Left colon (tissue), 2 donors: ENCODE data around the gene ADGRD1. TPM values are rescaled to one million over a fixed set of nuclear protein-coding genes. Genes with fewer than 3 reads are reported as not detected.
A peak's percentile ranks its signal among the peaks of the same experiment; 100 is the strongest.

Experiments used
- ATAC-seq: fragments of 200-7000 bp; cut with Tn5 transposase; one replicate; pipeline ENCODE4 v1.9.1; 2020; ENCODE audit warnings: mild to moderate bottlenecking, moderate library complexity
- DNase-seq, 2 donors: peaks; one replicate each; pipeline ENCODE4 v3.0.0-alpha.2; 2020
- intact Hi-C, 2 donors: fragments of 100-400 bp; cut with DNase I in 1 of 2; cut with micrococcal nuclease in 1 of 2; formaldehyde crosslinking; loops; one replicate each; pipeline versions ENCODE4 v1.11.2 to v1.14.0; 2022; cut with DNase I, micrococcal nuclease
- total RNA-seq, 2 donors: library from RNA; stranded (reverse); fragmentation: NEBNext Ultra II Directional; extraction: Animal tissue kit (Norgen Biotek cat#: 25700); gene quantifications; one replicate each; pipeline ENCODE4 v1.2.1, GENCODE V29; 2021
- donor health status: DM: no; HTN: no; CAD: no.
- donor health status: DM: yes; HTN: yes; CAD: no.

The ADGRD1 gene
- total RNA-seq, 2 donors from 2014 or later = 4.0 to 5.8 TPM

DNA sequence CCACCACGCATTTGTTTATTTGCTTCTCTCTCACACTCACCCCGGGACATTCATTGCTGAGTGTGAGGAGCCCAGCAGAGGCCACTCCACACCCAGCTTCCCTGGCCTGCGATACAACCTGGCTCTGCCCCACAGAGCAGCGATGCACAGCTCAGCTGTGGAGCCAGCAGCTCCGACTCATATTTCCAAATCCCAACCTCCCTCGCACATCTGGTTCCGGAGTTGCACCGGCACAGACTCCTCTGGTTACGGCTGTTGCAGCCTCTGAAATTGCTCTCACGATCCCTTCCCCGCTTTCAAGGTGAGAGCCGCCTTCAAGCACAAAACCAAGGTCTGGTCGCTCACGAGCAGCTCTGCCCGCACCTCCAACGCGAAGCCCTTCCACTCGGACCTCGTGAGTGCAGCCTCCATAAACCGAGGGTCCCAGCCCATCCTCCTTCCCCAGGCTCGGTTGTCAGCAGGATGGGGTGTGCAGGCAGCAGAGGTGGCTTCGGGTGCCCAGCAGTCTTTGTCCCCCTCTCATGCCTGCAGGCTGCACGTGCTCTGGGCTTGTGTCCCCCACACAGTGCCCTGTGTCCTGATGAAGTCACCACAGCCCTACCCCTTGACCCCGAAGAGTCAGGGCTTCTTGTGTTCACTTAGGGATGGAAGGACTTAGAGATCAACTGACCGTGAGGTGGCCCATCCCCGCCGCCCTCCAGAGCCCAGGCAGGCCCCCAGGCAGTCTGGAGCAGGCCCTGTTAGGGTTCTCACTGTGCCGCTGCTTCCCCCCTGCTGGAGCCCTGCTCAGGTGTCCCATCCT, 184.3 kb downstream of the ADGRD1 start:
- ATAC-seq = no peak
- no peak for DNase-seq
- intact Hi-C loops = loop anchor here in 1 of 2 donors (10.0 kb wide), 1 partner anchor 223 kb away; no protein-coding TSS in a partner anchor

DNA sequence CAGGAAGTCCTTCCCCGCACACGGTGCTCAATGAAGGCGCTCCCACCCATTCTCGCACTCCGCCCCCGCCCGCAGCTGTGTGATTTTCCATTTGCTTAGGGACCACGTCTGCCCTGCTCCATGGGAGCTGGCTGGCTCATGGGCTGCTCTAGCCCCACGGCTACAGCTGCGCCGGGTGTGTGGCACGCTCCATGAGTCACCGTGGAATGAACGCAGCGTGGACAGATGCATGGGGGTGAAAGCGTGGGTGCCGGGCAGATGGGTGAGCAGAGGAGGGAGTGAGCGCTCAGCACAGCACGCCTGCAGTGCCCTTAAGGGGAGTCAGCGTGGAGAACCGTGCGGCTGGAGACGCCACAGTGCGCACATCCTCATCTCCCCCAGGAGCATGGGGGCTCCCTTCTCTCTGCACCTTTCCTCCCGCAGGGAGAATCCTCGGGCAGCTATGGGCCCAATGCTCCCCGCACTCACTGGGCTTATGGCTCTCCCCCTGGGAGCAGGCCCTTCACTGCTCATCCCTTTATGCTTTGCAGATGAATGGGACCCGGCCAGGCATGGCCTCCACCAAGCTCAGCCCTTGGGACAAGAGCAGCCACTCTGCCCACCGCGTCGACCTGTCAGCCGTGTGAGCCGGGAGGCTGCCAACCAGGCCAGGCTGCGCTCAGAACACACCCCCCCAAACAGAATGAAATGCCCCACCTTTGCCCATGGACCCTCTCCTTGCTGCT, 185.1 kb downstream of the ADGRD1 start:
- intact Hi-C loops = loop anchor here in 1 of 2 donors (10.0 kb wide), 1 partner anchor 224 kb away; no protein-coding TSS in a partner anchor
- no peak for DNase-seq
- ATAC-seq = no peak

DNA sequence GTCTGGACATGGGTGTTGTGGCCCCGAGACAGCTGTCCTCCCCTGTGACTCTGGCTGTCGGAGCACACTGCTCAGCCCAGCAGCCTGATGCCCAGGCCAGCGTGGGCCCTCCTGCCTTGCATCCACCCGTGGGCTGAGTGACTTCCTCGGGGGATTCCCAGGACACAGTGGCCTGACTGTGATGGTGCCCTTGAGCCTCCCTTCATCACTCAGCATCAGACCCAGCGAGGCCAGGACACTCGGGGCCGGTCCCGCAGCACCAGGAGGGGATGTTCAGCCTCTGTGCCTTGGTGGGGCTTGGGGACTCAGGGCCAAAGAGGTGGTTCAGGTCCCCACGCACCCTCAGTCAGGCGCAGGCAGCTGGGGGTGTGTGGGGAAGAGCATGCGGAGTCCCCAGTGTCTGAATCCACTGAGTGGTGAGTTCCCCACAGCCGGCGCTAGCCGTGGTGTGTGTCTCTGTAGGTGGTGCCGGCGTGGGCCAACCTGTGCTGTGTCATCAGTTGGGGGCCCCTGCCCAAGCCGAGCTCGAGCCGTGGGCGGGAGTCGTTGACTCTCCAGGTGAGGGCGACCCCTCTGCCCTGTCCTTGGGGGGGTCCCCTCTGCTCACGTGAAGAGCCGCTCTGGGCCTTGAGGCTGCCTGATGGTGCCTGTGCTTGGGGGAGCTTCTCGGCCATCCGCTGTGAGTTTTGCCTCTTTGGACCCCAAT, 185.8 kb downstream of the ADGRD1 start:
- ATAC-seq (no peak), DNase-seq (no peak)
- intact Hi-C loops = loop anchor here in 1 of 2 donors (10.0 kb wide), 1 partner anchor 225 kb away; no protein-coding TSS in a partner anchor

DNA sequence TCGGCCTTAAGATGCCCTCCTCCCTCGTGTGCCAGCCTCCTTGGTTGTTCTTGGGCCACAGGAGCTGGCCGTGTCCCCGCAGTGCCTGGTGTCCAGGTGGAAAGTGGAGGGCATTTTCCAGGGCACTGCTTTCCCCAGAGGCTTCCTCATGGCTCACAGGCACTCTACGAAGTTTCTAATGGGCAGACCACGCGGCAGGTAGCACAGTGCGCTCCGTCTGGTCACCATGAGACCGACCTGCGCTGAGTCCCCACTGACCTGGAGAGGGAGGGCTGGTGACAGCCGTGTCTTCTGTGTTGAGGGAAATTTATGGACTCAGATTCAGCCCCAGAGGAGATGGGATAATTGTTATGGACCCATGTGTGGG, 186.3 kb downstream of the ADGRD1 start:
- intact Hi-C loops = no loop called here
- no peak for DNase-seq
- no peak for ATAC-seq

DNA sequence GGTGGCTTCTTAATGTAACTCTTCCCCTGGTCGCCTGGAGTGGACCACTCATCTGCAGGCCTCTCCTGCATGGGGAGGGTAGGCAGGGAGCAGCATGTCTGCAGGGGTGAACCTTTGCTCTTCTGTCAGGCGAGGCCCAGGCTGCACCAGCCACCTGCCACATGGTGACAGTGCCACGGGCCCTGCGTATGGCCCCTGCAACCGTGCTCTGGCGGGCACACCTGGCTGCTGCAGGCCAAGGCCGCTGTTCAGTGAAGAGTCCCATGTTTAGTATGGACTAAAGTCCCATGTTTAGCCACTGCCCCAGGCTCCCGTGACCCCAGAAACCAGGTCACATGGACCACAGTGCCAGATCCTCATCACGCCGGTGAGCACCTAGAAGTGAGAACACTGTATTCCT, 187.0 kb downstream of the ADGRD1 start:
- ATAC-seq = no peak
- DNase-seq = no peak
- intact Hi-C loops = no loop called here

DNA sequence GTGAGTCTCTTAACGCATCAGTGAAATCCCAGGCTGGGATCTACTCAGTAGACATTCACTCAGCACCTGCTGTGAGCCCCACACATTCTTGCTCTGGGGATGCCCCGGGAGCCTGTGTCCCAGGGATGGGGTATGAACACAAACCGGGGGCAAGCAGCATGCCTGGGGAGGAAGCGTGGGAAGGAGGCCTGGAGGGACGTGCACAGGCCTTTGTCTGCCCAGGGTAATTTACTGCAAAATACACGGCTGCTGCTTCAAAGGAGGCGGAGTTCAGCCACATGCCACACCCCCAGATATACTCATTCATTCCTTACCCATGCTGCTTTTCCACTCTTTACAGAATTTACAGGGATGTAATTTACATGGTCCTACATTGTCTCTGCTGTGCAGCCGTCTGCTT, 187.8 kb downstream of the ADGRD1 start:
- DNase-seq (no peak), ATAC-seq (no peak)
- intact Hi-C loops = no loop called here

DNA sequence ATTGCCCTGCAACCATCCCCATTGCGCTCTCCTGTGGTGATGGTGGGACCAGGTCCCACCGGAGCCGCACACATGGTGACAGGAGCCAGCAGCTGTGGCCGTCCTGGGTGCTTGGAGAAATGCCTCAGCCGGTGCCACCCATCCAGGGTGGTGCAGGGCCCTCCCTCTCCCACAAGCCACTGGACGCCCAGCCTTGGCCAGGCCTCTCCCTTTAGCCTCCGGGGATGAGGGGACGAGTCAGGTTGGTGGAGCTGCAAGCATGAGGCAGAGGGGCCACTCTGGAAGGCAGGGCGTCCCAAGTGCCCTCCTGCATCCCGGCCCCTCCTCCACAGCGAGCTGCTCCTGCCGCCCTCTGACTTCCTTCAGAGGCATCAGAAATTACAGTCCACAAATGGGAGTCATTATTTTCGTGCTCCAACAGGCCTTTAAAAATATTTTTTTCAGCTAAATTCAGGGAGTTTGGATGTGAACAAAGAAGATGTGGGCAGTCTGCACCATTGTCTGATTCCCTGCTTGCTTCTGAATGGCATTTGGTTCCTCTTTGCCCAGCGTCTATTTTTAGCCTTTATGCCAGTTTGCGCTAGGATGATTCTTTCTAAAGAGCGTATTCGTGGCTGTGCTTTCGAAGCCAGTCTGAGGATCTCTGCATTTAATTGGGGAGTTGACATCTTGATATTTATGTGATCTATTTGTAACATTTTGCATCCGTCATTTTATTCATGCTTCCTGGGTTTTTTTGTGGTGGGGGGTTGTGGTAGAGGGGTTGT, 189.4 kb downstream of the ADGRD1 start:
- DNase-seq = no peak
- no peak for ATAC-seq

DNA sequence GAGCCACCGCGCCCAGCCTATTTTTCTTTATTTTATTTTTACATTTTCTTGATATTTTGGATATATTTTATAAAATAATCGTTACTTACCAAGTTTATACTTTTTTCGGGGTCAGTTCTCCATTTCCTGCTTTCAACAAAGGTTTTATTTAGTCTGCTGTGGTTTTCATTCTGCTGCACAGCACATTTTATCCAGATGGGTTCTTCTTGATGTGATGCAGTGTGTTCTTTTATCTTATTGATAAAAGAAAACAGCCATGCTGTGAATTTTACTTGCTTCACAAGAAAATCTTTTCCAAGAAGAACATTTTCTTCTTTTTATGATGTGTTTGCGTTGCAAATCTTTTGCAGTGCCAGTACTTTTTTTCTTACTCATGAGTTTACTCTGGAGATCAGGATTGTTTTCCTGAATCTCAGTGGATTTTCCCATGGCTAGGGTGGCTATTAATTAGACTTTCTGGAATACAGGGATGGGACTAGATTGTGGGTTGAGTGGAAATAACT, 192.5 kb downstream of the ADGRD1 start:
- DNase-seq (no peak), ATAC-seq (no peak)
- intact Hi-C loops = no loop called here

More for the DNA sequence above, 189.4 kb downstream of the ADGRD1 start:
- intact Hi-C loops = no loop called here

DNA sequence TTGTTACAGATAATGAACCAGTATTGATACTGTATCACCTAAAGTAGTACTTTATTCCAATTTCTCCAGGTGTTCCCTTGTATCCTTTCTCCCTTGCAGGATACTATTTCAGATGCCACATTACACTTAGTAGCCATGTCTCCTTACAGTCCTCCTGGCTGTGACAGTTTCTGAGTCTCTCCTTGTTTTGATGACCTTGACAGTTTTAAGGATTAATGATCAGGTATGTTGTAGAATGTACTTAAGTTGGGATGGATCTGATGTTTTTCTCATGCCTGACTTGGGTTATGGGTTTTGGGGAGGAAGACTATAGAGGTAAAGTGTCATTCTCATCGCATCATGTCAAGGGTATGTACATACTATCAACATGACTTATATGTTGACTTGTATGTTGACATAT, 193.6 kb downstream of the ADGRD1 start:
- ATAC-seq (no peak), DNase-seq (no peak)
- intact Hi-C loops = no loop called here

DNA sequence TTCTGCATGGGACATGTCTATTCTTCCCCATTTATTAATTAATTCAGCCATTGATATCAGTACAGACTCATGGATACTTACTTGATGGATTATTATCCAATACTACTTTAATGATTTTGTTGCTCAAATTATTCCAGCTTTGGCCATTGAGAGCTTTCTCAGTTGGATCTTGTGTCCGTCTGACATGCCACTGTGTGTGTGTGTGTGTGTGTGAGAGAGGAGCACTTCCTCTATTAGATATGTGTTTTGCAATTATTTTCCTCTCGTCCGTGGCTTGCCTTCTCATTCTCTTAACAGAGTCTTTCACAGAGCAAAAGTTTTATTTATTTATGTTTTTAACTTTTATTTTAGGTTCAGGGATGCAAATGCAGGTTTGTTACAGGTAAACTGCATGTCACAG, 194.2 kb downstream of the ADGRD1 start:
- peak in 1 of 2 donors; percentile 25 for DNase-seq
- no peak for ATAC-seq

DNA sequence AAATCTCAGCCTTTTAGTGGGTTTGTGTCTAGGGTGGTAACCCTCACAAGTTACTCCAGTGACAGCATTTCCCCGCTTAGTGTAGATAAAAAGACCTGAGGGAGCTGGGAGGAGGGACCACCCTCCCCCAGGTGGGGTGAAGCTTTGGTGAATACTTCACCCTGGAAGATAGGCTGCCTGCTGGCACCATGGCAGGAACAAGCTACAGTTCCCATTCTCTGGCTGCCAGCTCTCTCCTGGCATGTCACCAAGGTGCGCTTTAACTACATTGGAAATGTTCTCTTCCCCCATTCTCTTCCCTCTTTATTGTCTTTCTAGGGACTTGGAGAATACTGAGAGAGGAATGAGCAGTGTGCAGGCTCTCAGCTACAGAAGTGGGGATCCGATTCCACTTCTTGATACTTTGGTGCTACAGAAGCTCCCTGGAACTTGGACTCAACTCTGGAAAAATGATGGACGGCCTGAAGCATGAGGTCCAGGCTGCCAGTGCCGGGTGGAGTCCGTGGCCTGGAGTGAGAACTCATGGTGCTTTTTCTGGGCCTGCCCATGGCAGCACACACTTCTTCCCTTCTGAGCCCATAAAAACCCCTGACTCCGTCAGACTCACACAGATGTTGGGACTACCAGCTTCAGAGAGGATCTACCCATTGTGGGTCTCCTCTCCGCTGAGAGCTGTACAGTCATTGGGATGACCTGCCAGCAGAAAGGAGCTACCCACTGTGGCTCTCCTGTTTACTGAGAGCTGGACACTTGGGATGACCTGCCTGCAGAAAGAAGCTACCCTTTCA, 198.0 kb downstream of the ADGRD1 start:
- DNase-seq (no peak), ATAC-seq (no peak)
- intact Hi-C loops = no loop called here

More for the DNA sequence above, 194.2 kb downstream of the ADGRD1 start:
- intact Hi-C loops = no loop called here

DNA sequence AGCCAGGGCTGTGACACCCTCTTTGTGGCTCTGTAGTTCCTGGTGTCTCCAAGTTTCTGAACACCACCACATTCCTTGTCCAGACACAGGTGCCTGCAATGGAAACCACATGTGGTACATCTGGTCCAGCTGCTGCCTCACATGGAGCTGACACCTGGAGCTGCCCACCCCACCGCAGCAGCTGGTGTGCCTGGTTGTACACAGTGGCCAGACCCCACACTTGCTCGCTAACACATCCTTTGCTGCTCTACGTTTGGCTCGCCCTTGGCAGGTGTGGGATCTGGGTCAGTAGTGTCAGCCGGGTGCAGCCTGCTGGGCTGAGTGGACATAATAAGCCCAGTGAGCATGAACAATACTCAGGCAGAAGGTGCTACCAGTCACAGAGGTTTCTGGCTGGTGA, 198.9 kb downstream of the ADGRD1 start:
- no peak for DNase-seq
- intact Hi-C loops = no loop called here
- ATAC-seq = no peak

DNA sequence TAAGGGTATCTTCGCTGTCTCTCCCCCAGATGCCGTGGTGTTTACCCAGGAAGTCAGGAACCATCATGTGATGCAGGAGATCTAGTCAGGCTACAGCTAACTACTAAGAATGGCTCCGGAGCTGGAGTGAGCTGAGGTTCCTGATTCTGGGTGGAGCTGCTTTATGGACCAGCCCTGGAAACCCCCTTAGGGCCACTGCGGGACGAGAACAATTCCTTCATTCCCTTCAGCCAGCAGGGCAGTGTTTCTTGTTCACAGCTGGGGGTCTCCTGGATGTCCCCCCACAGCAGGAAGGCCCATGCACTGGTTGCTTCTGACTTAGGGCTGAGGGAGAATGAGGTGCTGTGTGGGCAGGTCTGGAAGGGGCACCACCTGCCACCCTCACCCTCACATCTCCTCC, 199.3 kb downstream of the ADGRD1 start:
- DNase-seq (no peak), ATAC-seq (no peak)
- intact Hi-C loops = no loop called here

DNA sequence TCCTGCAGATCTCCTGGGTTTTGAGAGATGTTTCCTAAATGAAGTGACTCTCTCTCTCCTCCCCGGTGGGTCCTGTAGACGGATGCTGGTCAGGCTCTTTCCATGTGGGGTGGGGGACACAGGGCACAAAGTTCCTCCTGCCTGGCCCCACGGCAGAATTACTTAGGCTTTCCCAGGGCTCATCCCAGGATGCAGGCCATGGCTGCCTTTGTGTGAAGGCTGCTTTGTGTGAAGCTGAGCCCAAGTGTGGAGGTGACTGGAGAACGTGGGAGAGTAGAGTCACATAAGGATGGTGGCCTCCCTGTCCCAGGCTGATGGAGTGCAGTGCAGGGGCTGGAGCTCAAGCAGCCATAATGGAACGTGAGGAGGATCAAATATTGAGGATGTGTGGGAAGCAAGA, 200.2 kb downstream of the ADGRD1 start:
- ATAC-seq = no peak
- intact Hi-C loops = no loop called here
- DNase-seq = no peak

DNA sequence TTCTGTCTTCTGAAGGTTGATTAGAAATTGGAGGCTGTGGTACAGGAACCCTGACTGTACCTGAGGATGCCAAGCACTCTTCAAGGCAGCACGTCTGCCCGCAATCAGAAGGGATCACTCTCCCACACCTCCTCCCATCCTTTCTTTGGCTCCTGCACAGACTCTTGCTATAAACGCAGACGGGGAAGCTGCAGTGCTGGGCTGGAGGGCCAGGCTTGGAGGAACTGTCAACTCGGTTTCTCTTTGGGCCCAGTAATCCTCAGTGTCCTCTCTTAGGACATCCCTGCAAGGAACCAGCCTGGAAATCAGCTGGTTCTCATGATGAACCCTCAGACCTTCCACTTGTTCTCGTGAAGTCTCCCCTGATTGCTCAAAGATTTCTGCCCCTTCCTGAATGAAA, 201.4 kb downstream of the ADGRD1 start:
- DNase-seq (no peak), ATAC-seq (no peak)
- intact Hi-C loops = no loop called here

DNA sequence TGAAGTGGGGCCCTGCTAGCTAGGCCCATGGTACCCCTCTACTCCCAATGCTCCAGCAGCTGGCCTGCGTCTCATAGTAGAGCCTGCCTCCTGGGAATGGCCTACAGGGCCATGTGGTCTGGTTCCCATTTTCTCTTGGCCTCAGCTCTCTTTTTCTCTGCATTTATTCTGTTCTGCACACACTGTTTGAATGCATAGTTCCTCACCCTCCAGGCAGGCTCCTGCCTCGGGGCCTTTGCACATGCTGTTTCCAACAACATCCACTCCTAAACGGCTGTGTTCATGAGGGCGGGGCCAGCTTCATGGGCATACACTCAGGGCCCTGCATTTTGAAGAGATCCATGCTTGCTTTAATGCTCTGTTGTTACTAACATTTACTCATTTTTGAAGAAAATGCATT, 204.0 kb downstream of the ADGRD1 start:
- DNase-seq (no peak), ATAC-seq (no peak)
- intact Hi-C loops = no loop called here

DNA sequence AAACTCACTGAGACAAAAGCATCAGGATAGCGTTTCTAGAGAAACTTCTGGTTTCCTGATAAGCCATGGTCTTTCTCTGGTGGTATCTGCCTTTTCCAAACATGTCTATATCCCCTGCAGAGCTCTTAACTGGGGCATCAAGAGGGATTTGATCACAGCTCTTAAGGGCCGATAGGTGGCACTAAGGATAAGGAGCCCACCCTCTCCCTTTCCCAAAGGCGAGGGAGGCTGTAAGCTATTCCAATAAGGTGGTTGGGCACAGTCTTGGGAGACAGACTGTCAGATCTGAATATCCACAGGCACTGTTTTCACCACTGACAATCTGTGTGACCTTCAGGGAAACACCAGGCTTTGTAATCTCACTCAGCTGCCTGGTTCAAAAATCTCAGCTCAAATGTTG, 206.0 kb downstream of the ADGRD1 start:
- ATAC-seq = no peak
- intact Hi-C loops = no loop called here
- no peak for DNase-seq

DNA sequence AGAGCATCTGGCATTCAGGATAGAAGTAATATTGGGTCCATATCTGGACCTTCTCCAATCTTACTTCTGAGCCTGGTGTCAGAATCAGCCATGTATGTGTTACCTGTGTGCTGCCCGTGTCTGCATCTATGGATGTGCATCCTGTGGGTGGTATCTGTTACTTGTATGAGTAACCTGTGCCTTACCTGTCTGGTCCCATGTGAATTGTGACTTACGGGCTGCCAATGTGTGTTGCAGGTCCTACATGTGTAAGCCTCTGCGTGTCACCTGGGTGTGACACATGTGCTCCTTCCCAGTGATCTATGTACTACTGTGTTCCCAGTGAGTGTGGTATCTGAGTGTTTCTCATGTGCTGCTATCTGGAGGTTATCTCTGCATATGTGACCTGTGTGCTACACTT, 208.4 kb downstream of the ADGRD1 start:
- intact Hi-C loops = no loop called here
- no peak for DNase-seq
- ATAC-seq = no peak
